RWPE2 (cell line): ENCODE measurements around the gene PDC.
"Not testable (repeated sequence)": the region's sequence is repeated elsewhere in the genome, so short reads cannot be mapped to it uniquely, and the experiment has no call there.

Source experiments
- ATAC-seq: fragments of 200-7000 bp; cut with Tn5 transposase; 3 replicates; pipeline ENCODE4 v1.9.1; 2021; ENCODE audit warnings: low read depth
- DNase-seq: peaks from one replicate; pipeline ENCODE4 v3.0.0-alpha.2; 2020; ENCODE audit warnings: low spot score
- H3K27ac ChIP-seq: fragments of 450-650 bp; 2 replicates; pipeline ENCODE4 v1.5.1; 2017; ENCODE audit warnings: mild to moderate bottlenecking; ENCODE audit not compliant: poor library complexity, severe bottlenecking
- H3K27me3 ChIP-seq: fragments of 250-450 bp; sonication (Bioruptor Pico); 2 replicates; pipeline ENCODE4 v1.5.1; 2021; ENCODE audit warnings: mild to moderate bottlenecking, moderate library complexity; ENCODE audit not compliant: insufficient read depth, poor library complexity, severe bottlenecking
- H3K36me3 ChIP-seq: fragments of 250-450 bp; sonication (Bioruptor Pico); 2 replicates; pipeline ENCODE4 v1.5.1; 2020; ENCODE audit warnings: low read depth, mild to moderate bottlenecking, moderate library complexity
- H3K4me1 ChIP-seq: fragments of 250-450 bp; sonication (Bioruptor Pico); 2 replicates; pipeline ENCODE4 v1.5.1; 2021; ENCODE audit warnings: mild to moderate bottlenecking, moderate library complexity; ENCODE audit not compliant: insufficient read depth, poor library complexity, severe bottlenecking
- H3K4me3 ChIP-seq: fragments of 250-450 bp; sonication (Bioruptor Pico); 2 replicates; pipeline ENCODE4 v1.5.1; 2021; ENCODE audit warnings: mild to moderate bottlenecking, moderate library complexity; ENCODE audit not compliant: severe bottlenecking
- H3K9me3 ChIP-seq: fragments of 250-450 bp; sonication (Bioruptor Pico); 2 replicates; pipeline ENCODE4 v1.5.1; 2021; ENCODE audit warnings: mild to moderate bottlenecking, moderate library complexity; ENCODE audit not compliant: severe bottlenecking
- TF ChIP-seq, protein P1 (sequence below): fragments of 450-650 bp; IDR thresholded peaks from one replicate; pipeline ENCODE4 v1.5.1; 2017; ENCODE audit warnings: mild to moderate bottlenecking, moderate library complexity; ENCODE audit not compliant: poor library complexity, severe bottlenecking

PDC gene

DNA sequence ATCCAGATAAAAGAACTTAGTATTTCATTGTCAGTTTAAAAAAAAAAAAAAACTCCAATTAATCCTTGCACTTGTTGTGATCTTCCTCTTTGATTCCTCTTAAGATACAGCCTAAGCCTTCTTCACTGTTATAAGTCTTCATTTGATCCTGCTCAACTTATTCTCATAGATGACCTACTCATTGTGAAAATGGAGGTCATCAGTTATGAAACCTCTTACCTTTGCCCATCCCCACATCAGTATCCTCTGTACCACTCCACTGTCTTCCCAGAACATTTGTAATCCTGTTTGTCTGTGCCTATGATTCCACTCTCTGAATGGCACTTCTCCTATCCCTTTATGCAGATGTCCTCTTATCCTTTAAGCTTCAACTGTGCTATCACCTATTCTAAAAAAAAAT is 57.3 kb downstream of the PDC start:
- H3K4me3 ChIP-seq, result no peak overlapping the region
- ATAC-seq, result no peak
- DNase-seq, result no peak
- H3K9me3 ChIP-seq, result no peaks in the 10 kb centered on the region
- H3K27ac ChIP-seq, result no peak overlapping the region
- no peaks in the 10 kb centered on the region for H3K27me3 ChIP-seq
- H3K36me3 ChIP-seq, result peaks cover 86% of the 10 kb centered on the region
- no peaks in the 10 kb centered on the region for H3K4me1 ChIP-seq
- TF ChIP-seq, protein P1, sequence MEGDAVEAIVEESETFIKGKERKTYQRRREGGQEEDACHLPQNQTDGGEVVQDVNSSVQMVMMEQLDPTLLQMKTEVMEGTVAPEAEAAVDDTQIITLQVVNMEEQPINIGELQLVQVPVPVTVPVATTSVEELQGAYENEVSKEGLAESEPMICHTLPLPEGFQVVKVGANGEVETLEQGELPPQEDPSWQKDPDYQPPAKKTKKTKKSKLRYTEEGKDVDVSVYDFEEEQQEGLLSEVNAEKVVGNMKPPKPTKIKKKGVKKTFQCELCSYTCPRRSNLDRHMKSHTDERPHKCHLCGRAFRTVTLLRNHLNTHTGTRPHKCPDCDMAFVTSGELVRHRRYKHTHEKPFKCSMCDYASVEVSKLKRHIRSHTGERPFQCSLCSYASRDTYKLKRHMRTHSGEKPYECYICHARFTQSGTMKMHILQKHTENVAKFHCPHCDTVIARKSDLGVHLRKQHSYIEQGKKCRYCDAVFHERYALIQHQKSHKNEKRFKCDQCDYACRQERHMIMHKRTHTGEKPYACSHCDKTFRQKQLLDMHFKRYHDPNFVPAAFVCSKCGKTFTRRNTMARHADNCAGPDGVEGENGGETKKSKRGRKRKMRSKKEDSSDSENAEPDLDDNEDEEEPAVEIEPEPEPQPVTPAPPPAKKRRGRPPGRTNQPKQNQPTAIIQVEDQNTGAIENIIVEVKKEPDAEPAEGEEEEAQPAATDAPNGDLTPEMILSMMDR, result no peak

DNA sequence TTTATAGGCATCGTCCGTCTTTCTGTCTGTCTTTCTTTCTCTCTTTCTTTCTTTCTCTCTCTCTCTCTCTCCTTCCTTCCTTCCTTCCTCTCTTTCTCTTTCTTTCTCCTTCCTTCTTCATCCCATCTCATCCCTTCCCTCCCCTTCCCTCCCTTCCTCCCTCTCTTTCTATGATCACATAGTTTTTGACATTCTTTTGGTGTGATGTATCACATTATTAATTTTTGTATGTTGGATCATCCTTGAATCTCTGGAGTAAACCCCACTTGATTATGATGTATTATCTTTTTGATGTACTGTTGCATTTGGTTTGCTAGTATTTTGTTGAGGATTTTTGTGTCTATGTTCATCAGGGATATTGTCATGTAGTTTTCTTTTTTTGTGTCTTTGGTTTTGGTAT is 59.5 kb downstream of the PDC start:
- peaks cover 88% of the 10 kb centered on the region for H3K36me3 ChIP-seq
- not testable (repeated sequence) for H3K27ac ChIP-seq, H3K4me3 ChIP-seq, DNase-seq, H3K4me1 ChIP-seq, H3K27me3 ChIP-seq, H3K9me3 ChIP-seq, ATAC-seq
